HEK293 (cell line): ENCODE results near the gene TSR1.

Source experiments
- CTCF ChIA-PET: fragments of 350-600 bp; formaldehyde crosslinking; extraction: SDS; loops from one replicate; lab custom pipeline; 2021; ENCODE audit warnings: antibody characterized with exemption; lab: Yijun Ruan, JAX
- POLR2A ChIA-PET: fragments of 300-600 bp; formaldehyde crosslinking; extraction: SDS; loops from one replicate; lab custom pipeline; 2020; ENCODE audit warnings: antibody characterized with exemption, inconsistent platforms; lab: Yijun Ruan, JAX
- H3K27ac ChIP-seq: fragments of 200-500 bp; sonication (Bioruptor generic); 2 replicates; pipeline ENCODE4 v1.5.1; 2014; ENCODE audit warnings: low read depth, low read length, control low read depth, inconsistent platforms; ENCODE audit errors: extremely low read depth
- H3K36me3 ChIP-seq, 2 experiments: fragments of 200-500 bp in 1 of 2; sonication (Bioruptor generic) in 1 of 2; 1 replicate in 1 of 2; 2 replicates in 1 of 2; pipeline ENCODE4 v1.5.1; 2014 to 2017; ENCODE audit warnings: inconsistent platforms in 2 of 2, low read length in 2 of 2; ENCODE audit not compliant: control insufficient read depth in 2 of 2, insufficient read depth in 1 of 2
- H3K4me1 ChIP-seq: fragments of 200-500 bp; sonication (Bioruptor generic); 2 replicates; pipeline ENCODE4 v1.5.1; 2014; ENCODE audit warnings: mild to moderate bottlenecking, low read length, inconsistent platforms; ENCODE audit not compliant: control insufficient read depth, insufficient read depth
- H3K4me3 ChIP-seq: 2 replicates; pipeline ENCODE4 v1.5.1; 2011; ENCODE audit warnings: low read depth, mild to moderate bottlenecking, control low read depth, low read length, moderate library complexity
- H3K9me3 ChIP-seq: fragments of 200-500 bp; sonication (Bioruptor generic); 2 replicates; pipeline ENCODE4 v1.5.1; 2014; ENCODE audit warnings: low read depth, low read length, inconsistent platforms; ENCODE audit not compliant: control insufficient read depth, insufficient read depth
- KLF1 ChIP-seq: fragments of 450-650 bp; formaldehyde crosslinking; IDR thresholded peaks from 2 replicates; pipeline ENCODE4 v1.5.1; 2016; ENCODE audit warnings: missing biosample characterization, missing genetic modification characterization
- KLF16 ChIP-seq: fragments of 450-650 bp; formaldehyde crosslinking; IDR thresholded peaks from 2 replicates; pipeline ENCODE4 v1.5.1; 2017; ENCODE audit warnings: missing biosample characterization, missing genetic modification characterization
- PRDM1 ChIP-seq: fragments of 450-650 bp; formaldehyde crosslinking; IDR thresholded peaks from 2 replicates; pipeline ENCODE4; 2016; ENCODE audit warnings: missing biosample characterization, missing genetic modification characterization
- REST ChIP-seq: fragments of 450-650 bp; formaldehyde crosslinking; IDR thresholded peaks from 2 replicates; pipeline ENCODE4 v1.5.1; 2016; ENCODE audit warnings: missing biosample characterization, missing genetic modification characterization
- WT1 ChIP-seq: fragments of 450-650 bp; formaldehyde crosslinking; IDR thresholded peaks from 2 replicates; pipeline ENCODE4 v1.5.1; 2016; ENCODE audit warnings: missing biosample characterization, missing genetic modification characterization
- ZNF132 ChIP-seq: fragments of 450-650 bp; formaldehyde crosslinking; IDR thresholded peaks from 2 replicates; pipeline ENCODE4 v1.5.1; 2017; ENCODE audit warnings: missing biosample characterization, missing genetic modification characterization, borderline replicate concordance
- ZNF138 ChIP-seq: fragments of 450-650 bp; formaldehyde crosslinking; IDR thresholded peaks from 2 replicates; pipeline ENCODE4 v1.5.1; 2016; ENCODE audit warnings: missing biosample characterization, missing genetic modification characterization, borderline replicate concordance
- ZNF184 ChIP-seq: fragments of 450-650 bp; IDR thresholded peaks from 2 replicates; pipeline ENCODE4 v1.5.1; 2018; ENCODE audit warnings: missing biosample characterization, mild to moderate bottlenecking, missing genetic modification characterization
- ZNF239 ChIP-seq: fragments of 450-650 bp; formaldehyde crosslinking; IDR thresholded peaks from 2 replicates; pipeline ENCODE4 v1.5.1; 2016; ENCODE audit warnings: missing biosample characterization, missing genetic modification characterization
- ZNF24 ChIP-seq: fragments of 450-650 bp; formaldehyde crosslinking; IDR thresholded peaks from 2 replicates; pipeline ENCODE4 v1.5.1; 2016; ENCODE audit warnings: missing biosample characterization, missing genetic modification characterization
- ZNF266 ChIP-seq: fragments of 450-650 bp; formaldehyde crosslinking; IDR thresholded peaks from 2 replicates; pipeline ENCODE4 v1.5.1; 2016; ENCODE audit warnings: missing biosample characterization, missing genetic modification characterization, low read depth
- ZNF341 ChIP-seq: fragments of 450-650 bp; formaldehyde crosslinking; IDR thresholded peaks from 2 replicates; pipeline ENCODE4; 2016; ENCODE audit warnings: low read depth, missing biosample characterization, missing genetic modification characterization
- ZNF398 ChIP-seq: fragments of 450-650 bp; formaldehyde crosslinking; IDR thresholded peaks from 2 replicates; pipeline ENCODE4 v1.5.1; 2017; ENCODE audit warnings: missing biosample characterization, missing genetic modification characterization
- ZNF404 ChIP-seq: fragments of 450-650 bp; formaldehyde crosslinking; IDR thresholded peaks from 2 replicates; pipeline ENCODE4 v1.5.1; 2017; ENCODE audit warnings: missing biosample characterization, missing genetic modification characterization
- ZNF549 ChIP-seq: fragments of 450-650 bp; IDR thresholded peaks from 2 replicates; pipeline ENCODE4 v1.5.1; 2018; ENCODE audit warnings: missing biosample characterization, missing genetic modification characterization, mild to moderate bottlenecking, inconsistent platforms, moderate library complexity
- ZNF558 ChIP-seq: fragments of 450-650 bp; formaldehyde crosslinking; IDR thresholded peaks from 2 replicates; pipeline ENCODE4 v1.5.1; 2016; ENCODE audit warnings: missing biosample characterization, missing genetic modification characterization
- ZNF561 ChIP-seq: fragments of 450-650 bp; IDR thresholded peaks from 2 replicates; pipeline ENCODE4 v1.5.1; 2018; ENCODE audit warnings: missing biosample characterization, missing genetic modification characterization, borderline replicate concordance
- ZNF701 ChIP-seq: fragments of 450-650 bp; formaldehyde crosslinking; IDR thresholded peaks from 2 replicates; pipeline ENCODE4 v1.5.1; 2016; ENCODE audit warnings: missing biosample characterization, missing genetic modification characterization

Gene TSR1

GRCh38 chr17:2375406-2375805 is 39.1 kb upstream of the TSR1 start (continued):
- TF ChIP-seq KLF1 (no peak), ZNF24 (tag by site-specific recombination) (no peak)
- TF ChIP-seq, all 188 proteins: peak for 0

GRCh38 chr17:2374549-2375285 is 38.5 kb upstream of the TSR1 start:
- POLR2A ChIA-PET: interaction anchor here (0.6 kb wide), 1 partner anchor 207 kb away, joined by 3 read pairs; no protein-coding TSS in a partner anchor
- Histone ChIP-seq H3K9me3 (no peaks in the 10 kb centered on the region), H3K36me3 (peaks cover 6 to 73% of the 10 kb centered on the region in 2 experiments), H3K4me1 (no peaks in the 10 kb centered on the region), H3K4me3 (no peak overlapping the region), H3K27ac (no peak overlapping the region)
- CTCF ChIA-PET: interaction anchor here (2.4 to 8.6 kb wide), 2 partner anchors 8 to 41 kb away, joined by 15 to 63 read pairs; no protein-coding TSS in a partner anchor
- TF ChIP-seq ZNF239 (tag by site-specific recombination) (no peak), REST (peak; percentile 58; the same call in 1 of the 2 replicates)

- POLR2A ChIA-PET: interaction anchor here (0.6 kb wide), 1 partner anchor 20 kb away, joined by 3 read pairs; no protein-coding TSS in a partner anchor
Observed at GRCh38 chr17:2373179-2373578, 36.9 kb upstream of the TSR1 start.

GRCh38 chr17:2372681-2373080 is 36.4 kb upstream of the TSR1 start:
- H3K4me1 ChIP-seq: no peaks in the 10 kb centered on the region; the same call in 1 of the 2 replicates
- no peak overlapping the region for H3K27ac ChIP-seq
- ChIA-PET CTCF (interaction anchor here (1.2 to 8.6 kb wide), 2 partner anchors 10 to 43 kb away, joined by 3 to 63 read pairs; no protein-coding TSS in a partner anchor), POLR2A (interaction anchor here (0.6 kb wide), 2 partner anchors 19 to 61 kb away, joined by 3 to 4 read pairs; no protein-coding TSS in a partner anchor)
- H3K4me3 ChIP-seq: no peak overlapping the region
- TF ChIP-seq WT1 (tag by site-specific recombination) (no peak), ZNF266 (tag by site-specific recombination) (no peak), ZNF404 (tag by site-specific recombination) (no peak), ZNF341 (tag by site-specific recombination) (no peak), PRDM1 (tag by site-specific recombination) (no peak), ZNF138 (tag by site-specific recombination) (no peak), ZNF561 (tag by site-specific recombination) (no peak)
- TF ChIP-seq, all 188 proteins: peak for 0
- Histone ChIP-seq H3K36me3 (peaks cover 0 to 56% of the 10 kb centered on the region in 2 experiments), H3K9me3 (no peaks in the 10 kb centered on the region)

More at GRCh38 chr17:2373179-2373578, 36.9 kb upstream of the TSR1 start:
- H3K4me3 ChIP-seq: no peak overlapping the region
- no peaks in the 10 kb centered on the region; the same call in 1 of the 2 replicates for H3K4me1 ChIP-seq
- peaks cover 5 to 60% of the 10 kb centered on the region in 2 experiments for H3K36me3 ChIP-seq
- no peak overlapping the region for H3K27ac ChIP-seq
- CTCF ChIA-PET: interaction anchor here (1.2 to 8.6 kb wide), 2 partner anchors 9 to 43 kb away, joined by 3 to 63 read pairs; no protein-coding TSS in a partner anchor
- no peaks in the 10 kb centered on the region for H3K9me3 ChIP-seq
- TF ChIP-seq ZNF701 (tag by site-specific recombination) (no peak), ZNF184 (no peak), ZNF266 (tag by site-specific recombination) (no peak), ZNF398 (tag by site-specific recombination) (no peak), ZNF132 (tag by site-specific recombination) (no peak), ZNF558 (tag by site-specific recombination) (no peak), KLF16 (tag by site-specific recombination) (no peak), ZNF549 (no peak)
